B cell (primary cell): ENCODE data around the gene MRM2. TPM values are rescaled to one million over a fixed set of nuclear protein-coding genes. Genes with fewer than 3 reads are reported as not detected.
A peak's percentile ranks its signal among the peaks of the same experiment; 100 is the strongest.

ENCODE experiments used
- ATAC-seq: fragments of 200-7000 bp; cut with Tn5 transposase; one replicate; pipeline ENCODE4 v1.10.0; 2021; ENCODE audit warnings: low read depth, mild to moderate bottlenecking, moderate number of reproducible peaks, moderate library complexity
- CTCF ChIA-PET: fragments of 350-600 bp; sonication (Branson Sonifier 250); formaldehyde crosslinking; loops from one replicate; lab custom pipeline; 2021; ENCODE audit warnings: antibody characterized with exemption, inconsistent platforms; lab: Charles Lee
- POLR2A ChIA-PET: fragments of 350-600 bp; sonication (Branson Sonifier 250); formaldehyde crosslinking; loops from one replicate; lab custom pipeline; 2021; ENCODE audit warnings: antibody characterized with exemption; lab: Charles Lee
- DNase-seq: peaks from one replicate; pipeline ENCODE4 v3.0.0; 2013
- H2AFZ ChIP-seq: 2 replicates; pipeline ENCODE4 v1.6.1; 2012; ENCODE audit warnings: mild to moderate bottlenecking, low read depth, low read length; ENCODE audit not compliant: insufficient read depth, poor library complexity, severe bottlenecking
- H3K27ac ChIP-seq, 2 donors: 1 replicate in 1 of 2; 2 replicates in 1 of 2; pipeline ENCODE4 v1.5.1; 2012 to 2013; ENCODE audit warnings: low read length in 2 of 2, mild to moderate bottlenecking in 2 of 2, moderate library complexity in 1 of 2
- H3K27me3 ChIP-seq, 4 experiments: fragments of 200-600 bp in 1 of 4; sonication (generic) in 1 of 4; replicated peaks in 1 of 4; 1 replicate in 2 of 4; 2 replicates in 2 of 4; pipeline versions ENCODE4 v1.6.1 to v1.7.0; 2013 to 2016; ENCODE audit warnings: low read length in 3 of 4, mild to moderate bottlenecking in 2 of 4, mixed read lengths in 1 of 4, moderate library complexity in 1 of 4; ENCODE audit not compliant: insufficient read depth in 4 of 4, control insufficient read depth in 3 of 4; ENCODE audit errors: control extremely low read depth in 1 of 4
- H3K36me3 ChIP-seq, 2 experiments: replicated peaks in 1 of 2; 1 replicate in 1 of 2; 2 replicates in 1 of 2; pipeline versions ENCODE4 v1.6.1 to v1.7.1; 2013; ENCODE audit warnings: low read length in 1 of 2; ENCODE audit not compliant: insufficient read depth in 2 of 2, control insufficient read depth in 1 of 2; ENCODE audit errors: control extremely low read depth in 1 of 2, extremely low read depth in 1 of 2
- H3K4me1 ChIP-seq, 2 donors: fragments of 200-600 bp in 1 of 2; sonication (generic) in 1 of 2; 1 replicate in 1 of 2; 2 replicates in 1 of 2; pipeline versions ENCODE4 v1.5.1 to v1.6.1; 2013 to 2017; ENCODE audit warnings: low read length in 2 of 2; ENCODE audit not compliant: control insufficient read depth in 2 of 2, insufficient read depth in 2 of 2
- H3K4me2 ChIP-seq: replicated peaks from 2 replicates; pipeline ENCODE3; 2012; ENCODE audit warnings: mild to moderate bottlenecking, low read depth, low read length; ENCODE audit not compliant: poor library complexity, severe bottlenecking
- H3K4me3 ChIP-seq, 5 experiments: fragments of 200-600 bp in 1 of 5; sonication (generic) in 1 of 5; 1 replicate in 3 of 5; 2 replicates in 2 of 5; pipeline versions ENCODE4 v1.5.1 to v1.7.0; 2011 to 2016; ENCODE audit warnings: low read length in 4 of 5, mild to moderate bottlenecking in 4 of 5, low read depth in 2 of 5, control low read depth in 1 of 5, moderate library complexity in 1 of 5; ENCODE audit not compliant: insufficient read depth in 1 of 5; ENCODE audit errors: control extremely low read depth in 1 of 5, extremely low read depth in 1 of 5
- H3K79me2 ChIP-seq: fragments of 200-600 bp; sonication (generic); one replicate; pipeline ENCODE4 v1.6.0; 2016; ENCODE audit warnings: low read length; ENCODE audit not compliant: control insufficient read depth, insufficient read depth
- H3K9ac ChIP-seq: fragments of 200-600 bp; sonication (generic); 2 replicates; pipeline ENCODE4 v1.6.1; 2017; ENCODE audit warnings: mild to moderate bottlenecking, low read length, moderate library complexity
- H3K9me3 ChIP-seq, 3 donors: one replicate each; pipeline versions ENCODE4 v1.6.1 to v1.7.1; 2013; ENCODE audit warnings: low read length in 2 of 3; ENCODE audit not compliant: control insufficient read depth in 2 of 3, insufficient read depth in 1 of 3; ENCODE audit errors: control extremely low read depth in 1 of 3
- H4K20me1 ChIP-seq: 2 replicates; pipeline ENCODE4 v1.6.0; 2012; ENCODE audit warnings: mild to moderate bottlenecking, low read length; ENCODE audit not compliant: insufficient read depth, control insufficient read depth, poor library complexity, severe bottlenecking
- H3K27ac Mint-ChIP-seq: one replicate; pipeline ENCODE4 v1.8.0; 2021; ENCODE audit warnings: mixed read lengths
- H3K27me3 Mint-ChIP-seq: one replicate; pipeline ENCODE4 v1.8.0; 2021; ENCODE audit warnings: mixed read lengths
- H3K4me1 Mint-ChIP-seq: one replicate; pipeline ENCODE4 v1.8.0; 2021; ENCODE audit warnings: mixed read lengths
- H3K4me3 Mint-ChIP-seq: one replicate; pipeline ENCODE4 v1.8.0; 2021; ENCODE audit warnings: mixed read lengths
- H3K9me3 Mint-ChIP-seq: one replicate; pipeline ENCODE4 v1.8.0; 2022; ENCODE audit warnings: mixed read lengths; ENCODE audit not compliant: insufficient read depth
- EZH2 ChIP-seq: IDR thresholded peaks from 2 replicates; pipeline ENCODE4 v1.6.1; 2012; ENCODE audit warnings: borderline replicate concordance, low read depth, mild to moderate bottlenecking, moderate library complexity, low read length; ENCODE audit not compliant: insufficient read depth, poor library complexity, severe bottlenecking
- whole genome bisulfite sequencing: methylation state at CpG from one replicate; pipeline ENCODE4 v1.1.5; 2013; ENCODE audit warnings: missing lambda C conversion rate; ENCODE audit not compliant: insufficient coverage; 5-methylcytosine and 5-hydroxymethylcytosine counted together
- intact Hi-C: fragments of 100-400 bp; cut with micrococcal nuclease; formaldehyde crosslinking; loops from one replicate; pipeline ENCODE4 v1.10.0; 2022
- polyA plus RNA-seq: library from polyadenylated mRNA; depleted of rRNA; stranded (reverse); fragments of >200 nt; gene quantifications from 2 replicates; pipeline ENCODE4 v1.2.3, GENCODE V29; 2012
- total RNA-seq, 2 donors: library from RNA; stranded (reverse); fragments of 120-200 nt in 1 of 2; gene quantifications; 1 replicate in 1 of 2; 2 replicates in 1 of 2; pipeline versions ENCODE4 v1.2.3 to v1.2.4, GENCODE V29; 2013 to 2022
- TF ChIP-seq, protein P1 (sequence below): fragments of 200-600 bp; IDR thresholded peaks from one replicate; pipeline ENCODE4 v1.8.0; 2022; ENCODE audit warnings: antibody characterized with exemption, mild to moderate bottlenecking

The MRM2 gene
- total and polyA plus RNA-seq, 2 donors (not counting 1 experiment from before 2014, with no cell fraction given), result 9.2 to 29.0 TPM

DNA sequence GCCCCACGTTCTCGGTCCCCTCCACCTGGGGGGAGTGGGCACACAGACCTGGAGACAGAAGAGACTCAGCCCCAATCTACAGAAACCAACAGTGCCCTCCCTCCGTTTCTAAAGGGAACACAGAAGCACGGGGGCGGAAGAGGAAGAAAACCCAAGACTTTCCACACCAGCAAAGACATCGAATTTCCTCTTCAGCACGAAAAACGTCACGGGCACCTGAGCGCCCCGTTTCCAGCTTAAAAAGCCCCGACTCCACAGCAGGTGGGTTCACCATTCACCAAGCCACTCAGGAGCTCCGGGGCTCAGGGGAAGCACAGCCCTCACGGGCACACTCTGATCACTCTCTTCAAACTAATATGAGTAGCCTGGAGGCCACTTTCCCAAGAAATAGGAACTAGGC lies 19.6 kb upstream of the MRM2 start:
- 7% methylated on average over 13 of the region's 14 CpGs for WGBS
- H4K20me1 ChIP-seq, result peaks cover 14% of the 10 kb centered on the region
- TF ChIP-seq, protein P1, sequence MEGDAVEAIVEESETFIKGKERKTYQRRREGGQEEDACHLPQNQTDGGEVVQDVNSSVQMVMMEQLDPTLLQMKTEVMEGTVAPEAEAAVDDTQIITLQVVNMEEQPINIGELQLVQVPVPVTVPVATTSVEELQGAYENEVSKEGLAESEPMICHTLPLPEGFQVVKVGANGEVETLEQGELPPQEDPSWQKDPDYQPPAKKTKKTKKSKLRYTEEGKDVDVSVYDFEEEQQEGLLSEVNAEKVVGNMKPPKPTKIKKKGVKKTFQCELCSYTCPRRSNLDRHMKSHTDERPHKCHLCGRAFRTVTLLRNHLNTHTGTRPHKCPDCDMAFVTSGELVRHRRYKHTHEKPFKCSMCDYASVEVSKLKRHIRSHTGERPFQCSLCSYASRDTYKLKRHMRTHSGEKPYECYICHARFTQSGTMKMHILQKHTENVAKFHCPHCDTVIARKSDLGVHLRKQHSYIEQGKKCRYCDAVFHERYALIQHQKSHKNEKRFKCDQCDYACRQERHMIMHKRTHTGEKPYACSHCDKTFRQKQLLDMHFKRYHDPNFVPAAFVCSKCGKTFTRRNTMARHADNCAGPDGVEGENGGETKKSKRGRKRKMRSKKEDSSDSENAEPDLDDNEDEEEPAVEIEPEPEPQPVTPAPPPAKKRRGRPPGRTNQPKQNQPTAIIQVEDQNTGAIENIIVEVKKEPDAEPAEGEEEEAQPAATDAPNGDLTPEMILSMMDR, result no peak
- TF ChIP-seq EZH2, result no peak
- peaks cover 25 to 44% of the 10 kb centered on the region in 2 donors for H3K4me1 ChIP-seq
- peak overlapping the region; percentile 63 for H3K4me2 ChIP-seq
- DNase-seq (peak; percentile 96), ATAC-seq (peak; percentile 68)
- Mint-ChIP-seq H3K27me3 (no peaks in the 10 kb centered on the region), H3K27ac (peak overlapping the region; percentile 97), H3K4me3 (peak overlapping the region; percentile 85), H3K4me1 (peaks cover 40% of the 10 kb centered on the region), H3K9me3 (no peaks in the 10 kb centered on the region)
- H2AFZ ChIP-seq, result peak overlapping the region; percentile 6
- H3K27ac ChIP-seq, result peak overlapping the region; percentile 96 to 98
- H3K36me3 ChIP-seq, result peaks cover 1 to 56% of the 10 kb centered on the region in 2 experiments
- intact Hi-C loops, result loop anchor here (1.0 to 5.0 kb wide), 3 partner anchors 29 to 53 kb away; partner anchors contain the start of genes MAD1L1 and SNX8
- H3K79me2 ChIP-seq, result peaks cover 34% of the 10 kb centered on the region
- H3K9ac ChIP-seq, result peak overlapping the region; percentile 46
- H3K9me3 ChIP-seq, result no peaks in the 10 kb centered on the region
- ChIA-PET POLR2A (interaction anchor here (0.6 to 1.9 kb wide), 5 partner anchors 11 to 79 kb away, joined by 3 to 6 read pairs (median 4); no protein-coding TSS in a partner anchor), CTCF (interaction anchor here (0.8 to 3.2 kb wide), 7 partner anchors 14 to 161 kb away, joined by 3 to 27 read pairs (median 4); no protein-coding TSS in a partner anchor)
- peak overlapping the region; percentile 18 to 44 (median 34) for H3K4me3 ChIP-seq
- no peaks in the 10 kb centered on the region for H3K27me3 ChIP-seq

DNA sequence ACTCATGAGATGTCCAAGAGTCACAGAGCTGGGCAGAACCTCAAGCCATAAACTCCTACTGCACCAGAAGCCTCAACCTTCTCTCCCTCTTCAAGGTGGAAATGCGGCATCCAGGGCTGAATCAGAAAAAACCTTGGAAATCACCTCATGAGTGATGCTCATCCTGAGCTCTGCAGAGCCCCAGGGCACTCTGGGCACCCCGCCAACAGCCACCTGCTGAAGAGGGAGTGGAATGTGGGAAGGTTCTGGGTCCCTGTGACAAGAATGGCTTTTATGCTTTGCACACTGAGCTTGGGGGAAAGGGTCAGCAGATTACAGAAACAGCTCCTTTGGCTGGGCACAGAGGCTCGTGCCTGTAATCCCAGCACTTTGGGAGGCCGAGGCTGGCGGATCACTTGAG lies 18.8 kb upstream of the MRM2 start:
- DNase-seq (no peak), ATAC-seq (no peak)
- Mint-ChIP-seq H3K27me3 (no peaks in the 10 kb centered on the region), H3K9me3 (no peaks in the 10 kb centered on the region), H3K27ac (peak overlapping the region; percentile 90), H3K4me1 (peaks cover 40% of the 10 kb centered on the region), H3K4me3 (peak overlapping the region; percentile 34)
- H3K36me3 ChIP-seq, result peaks cover 1 to 61% of the 10 kb centered on the region in 2 experiments
- H2AFZ ChIP-seq, result no peak overlapping the region
- TF ChIP-seq, protein P1, result no peak
- TF ChIP-seq EZH2, result no peak
- H4K20me1 ChIP-seq, result peaks cover 14% of the 10 kb centered on the region
- H3K4me3 ChIP-seq, result no peak overlapping the region
- no peak overlapping the region for H3K4me2 ChIP-seq
- ChIA-PET POLR2A (interaction anchor here (0.6 to 1.9 kb wide), 2 partner anchors 23 to 26 kb away, joined by 4 to 6 read pairs; no protein-coding TSS in a partner anchor), CTCF (interaction anchor here (1.2 to 3.2 kb wide), 4 partner anchors 13 to 87 kb away, joined by 3 to 27 read pairs (median 7); no protein-coding TSS in a partner anchor)
- no peaks in the 10 kb centered on the region for H3K9me3 ChIP-seq
- peaks cover 25 to 44% of the 10 kb centered on the region in 2 donors for H3K4me1 ChIP-seq
- no peaks in the 10 kb centered on the region for H3K27me3 ChIP-seq
- peak overlapping the region; percentile 96 to 98 for H3K27ac ChIP-seq
- 89% methylated on average over 3 of the region's 5 CpGs for WGBS
- no peak overlapping the region for H3K9ac ChIP-seq
- intact Hi-C loops, result loop anchor here (1.0 to 5.0 kb wide), 3 partner anchors 28 to 53 kb away; partner anchors contain the start of genes MAD1L1 and SNX8
- peaks cover 36% of the 10 kb centered on the region for H3K79me2 ChIP-seq
